Spleen (tissue), 11 donors: ENCODE measurements around the gene FTSJ1. TPM values are rescaled to one million over a fixed set of nuclear protein-coding genes. Genes with fewer than 3 reads are reported as not detected.

Source experiments
- DNase-seq: peaks from one replicate; pipeline ENCODE4 v3.0.0-alpha.2; 2020
- H3K27ac ChIP-seq, 8 donors: fragments of 200-600 bp; sonication (generic) in 7 of 8; 1 replicate in 4 of 8; 2 replicates in 4 of 8; pipeline versions ENCODE4 v1.5.0 to v1.8.0; 2016 to 2021; ENCODE audit warnings: inconsistent platforms in 4 of 8, mild to moderate bottlenecking in 4 of 8, moderate library complexity in 1 of 8
- H3K27me3 ChIP-seq, 7 donors: fragments of 200-600 bp; sonication (generic) in 6 of 7; replicated peaks in 1 of 7; 1 replicate in 4 of 7; 2 replicates in 3 of 7; pipeline versions ENCODE4 v1.5.0 to v1.8.0; 2016 to 2021; ENCODE audit warnings: inconsistent platforms in 3 of 7, mild to moderate bottlenecking in 1 of 7
- H3K36me3 ChIP-seq, 6 donors: fragments of 200-600 bp; sonication (generic) in 5 of 6; 1 replicate in 4 of 6; 2 replicates in 2 of 6; pipeline versions ENCODE4 v1.5.0 to v1.8.0; 2016 to 2021; ENCODE audit warnings: inconsistent platforms in 2 of 6
- H3K4me1 ChIP-seq, 6 donors: fragments of 200-600 bp; sonication (generic) in 5 of 6; 1 replicate in 3 of 6; 2 replicates in 3 of 6; pipeline versions ENCODE4 v1.5.0 to v1.8.0; 2016 to 2021; ENCODE audit warnings: inconsistent platforms in 3 of 6
- H3K4me3 ChIP-seq, 8 donors: fragments of 200-600 bp; sonication (generic) in 7 of 8; 1 replicate in 4 of 8; 2 replicates in 4 of 8; pipeline versions ENCODE4 v1.5.0 to v1.8.0; 2016 to 2021; ENCODE audit warnings: inconsistent platforms in 4 of 8, mild to moderate bottlenecking in 4 of 8, moderate library complexity in 2 of 8
- H3K9me3 ChIP-seq, 8 donors: fragments of 200-600 bp; sonication (generic) in 7 of 8; 1 replicate in 4 of 8; 2 replicates in 4 of 8; pipeline versions ENCODE4 v1.5.0 to v1.8.0; 2016 to 2021; ENCODE audit warnings: inconsistent platforms in 4 of 8
- POLR2A ChIP-seq, 3 donors: fragments of 450-650 bp; IDR thresholded peaks; one replicate each; pipeline ENCODE4 v1.5.1; 2017; ENCODE audit warnings: antibody characterized with exemption in 3 of 3, mild to moderate bottlenecking in 1 of 3
- POLR2AphosphoS5 ChIP-seq, 3 donors: sonication (generic); formaldehyde crosslinking; IDR thresholded peaks; one replicate each; pipeline ENCODE4 v1.5.1; 2017; ENCODE audit warnings: antibody characterized with exemption in 3 of 3
- WGBS, 5 donors: extraction: QIAGEN DNeasy Blood & Tissue Kit in 3 of 5; methylation state at CpG; one replicate each; pipeline versions ENCODE4 v1.1.5 to v1.1.7; 2013 to 2018; 5-methylcytosine and 5-hydroxymethylcytosine counted together
- intact Hi-C: fragments of 100-400 bp; cut with DNase I; formaldehyde crosslinking; loops from one replicate; pipeline ENCODE4 v1.15.0; 2023; ENCODE audit warnings: low total_unique reads
- polyA plus RNA-seq, 3 donors: library from polyadenylated mRNA; stranded (reverse); fragments of 200-250 nt; gene quantifications; one replicate each; pipeline ENCODE4 v1.2.1, GENCODE V29; 2013
- total RNA-seq, 7 donors: library from RNA; depleted of rRNA in 3 of 7; stranded (reverse); fragments of >200 nt in 3 of 7; fragmentation: NEBNext Ultra II Directional in 4 of 7; extraction: Animal tissue kit (Norgen Biotek cat#: 25700) in 4 of 7; gene quantifications; one replicate each; pipeline versions ENCODE4 v1.1.0 to v1.2.1, GENCODE V29; 2016 to 2021
- TF ChIP-seq, protein P1 (sequence below), 11 experiments: fragments of 200-600 bp in 7 of 11; fragments of 450-650 bp in 4 of 11; sonication (generic) in 4 of 11; IDR thresholded peaks in 8 of 11; conservative IDR thresholded peaks in 3 of 11; 1 replicate in 7 of 11; 2 replicates in 4 of 11; pipeline versions ENCODE4 v1.4.0 to v1.8.0; 2016 to 2021; ENCODE audit warnings: antibody characterized with exemption in 11 of 11, inconsistent platforms in 4 of 11, mild to moderate bottlenecking in 1 of 11
- donor health status: healthy with polysubstance abuse.
- donor health status: DM: no; HTN: no; CAD: no; lungs with moderate emphysema.
- donor health status: DM: no; HTN: no; CAD: no.
- donor health status: Bipolar disorder and iron deficiency.
- donor health status: healthy.
- donor health status: DM: no; HTN: no; CAD: no.
- donor health status: DM: yes; HTN: yes; CAD: no.

FTSJ1 gene
- total and polyA plus RNA-seq, 10 donors, result 27.1 to 58.6 (median 39.7) TPM

DNA sequence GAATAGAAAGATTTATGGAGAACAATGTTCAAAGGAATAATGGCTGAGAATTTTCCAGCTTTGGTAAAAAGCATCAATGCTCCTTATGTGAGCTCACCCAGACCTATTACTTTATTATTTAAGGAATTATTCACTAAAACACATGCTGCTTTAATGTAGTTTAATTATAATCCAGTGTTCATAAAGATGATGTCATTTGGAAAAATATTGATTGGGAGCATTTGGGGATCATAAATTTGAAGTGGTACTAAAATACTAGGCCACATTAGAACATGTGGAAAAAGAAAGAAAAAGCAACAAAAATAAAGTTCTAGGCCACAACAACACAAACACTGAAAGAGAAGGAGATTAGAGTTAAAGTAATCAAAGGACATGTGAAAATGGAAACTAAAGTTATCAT lies 25.9 kb upstream of the FTSJ1 start:
- intact Hi-C loops, result no loop called here
- no peaks in the 10 kb centered on the region for H3K4me1 ChIP-seq

DNA sequence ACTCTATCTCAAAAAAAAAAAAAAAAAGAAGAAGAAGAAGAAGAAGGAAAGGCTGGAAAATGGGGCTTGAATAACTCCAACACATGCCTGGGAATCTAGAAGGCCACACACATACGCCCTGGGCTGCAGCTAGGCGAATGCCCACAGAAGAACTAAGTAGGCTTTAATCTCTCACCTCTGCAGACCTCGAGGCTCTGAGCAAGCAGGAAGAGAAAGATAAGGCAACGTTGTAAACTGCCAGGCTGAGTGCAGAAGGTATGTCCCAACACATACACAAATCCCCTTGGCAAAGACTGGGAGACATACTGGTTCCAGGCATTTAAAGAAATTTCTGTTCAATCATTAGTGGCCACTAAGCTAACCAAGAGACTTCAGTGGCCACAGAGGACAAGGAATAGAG lies 24.3 kb upstream of the FTSJ1 start:
- no peak overlapping the region for H3K27ac ChIP-seq
- no peaks in the 10 kb centered on the region for H3K9me3 ChIP-seq
- DNase-seq, result no peak
- no peak for TF ChIP-seq POLR2A (IDR thresholded peaks at IDR 0.05)
- no peaks in the 10 kb centered on the region for H3K4me1 ChIP-seq
- 46 to 67% (median 54%) methylated on average over 3 to 4 of the region's 4 CpGs for WGBS, 5 donors
- H3K4me3 ChIP-seq, result no peak overlapping the region
- no peaks in the 10 kb centered on the region for H3K36me3 ChIP-seq
- intact Hi-C loops, result no loop called here
- H3K27me3 ChIP-seq, result peaks cover 0 to 4% (median 0%) of the 10 kb centered on the region in 7 donors

More for the DNA sequence above, 25.9 kb upstream of the FTSJ1 start:
- Histone ChIP-seq H3K27ac (no peak overlapping the region), H3K36me3 (no peaks in the 10 kb centered on the region), H3K4me3 (no peak overlapping the region), H3K27me3 (peaks cover 0 to 4% (median 0%) of the 10 kb centered on the region in 7 donors), H3K9me3 (no peaks in the 10 kb centered on the region)
- TF ChIP-seq POLR2A (IDR thresholded peaks at IDR 0.05) (no peak), POLR2AphosphoS5 (IDR thresholded peaks at IDR 0.05) (no peak)
- TF ChIP-seq, protein P1, sequence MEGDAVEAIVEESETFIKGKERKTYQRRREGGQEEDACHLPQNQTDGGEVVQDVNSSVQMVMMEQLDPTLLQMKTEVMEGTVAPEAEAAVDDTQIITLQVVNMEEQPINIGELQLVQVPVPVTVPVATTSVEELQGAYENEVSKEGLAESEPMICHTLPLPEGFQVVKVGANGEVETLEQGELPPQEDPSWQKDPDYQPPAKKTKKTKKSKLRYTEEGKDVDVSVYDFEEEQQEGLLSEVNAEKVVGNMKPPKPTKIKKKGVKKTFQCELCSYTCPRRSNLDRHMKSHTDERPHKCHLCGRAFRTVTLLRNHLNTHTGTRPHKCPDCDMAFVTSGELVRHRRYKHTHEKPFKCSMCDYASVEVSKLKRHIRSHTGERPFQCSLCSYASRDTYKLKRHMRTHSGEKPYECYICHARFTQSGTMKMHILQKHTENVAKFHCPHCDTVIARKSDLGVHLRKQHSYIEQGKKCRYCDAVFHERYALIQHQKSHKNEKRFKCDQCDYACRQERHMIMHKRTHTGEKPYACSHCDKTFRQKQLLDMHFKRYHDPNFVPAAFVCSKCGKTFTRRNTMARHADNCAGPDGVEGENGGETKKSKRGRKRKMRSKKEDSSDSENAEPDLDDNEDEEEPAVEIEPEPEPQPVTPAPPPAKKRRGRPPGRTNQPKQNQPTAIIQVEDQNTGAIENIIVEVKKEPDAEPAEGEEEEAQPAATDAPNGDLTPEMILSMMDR (IDR thresholded peaks at IDR 0.05 in 8 of 11, conservative IDR thresholded peaks at IDR 0.05 in 3 of 11), result no peak
- DNase-seq, result no peak

DNA sequence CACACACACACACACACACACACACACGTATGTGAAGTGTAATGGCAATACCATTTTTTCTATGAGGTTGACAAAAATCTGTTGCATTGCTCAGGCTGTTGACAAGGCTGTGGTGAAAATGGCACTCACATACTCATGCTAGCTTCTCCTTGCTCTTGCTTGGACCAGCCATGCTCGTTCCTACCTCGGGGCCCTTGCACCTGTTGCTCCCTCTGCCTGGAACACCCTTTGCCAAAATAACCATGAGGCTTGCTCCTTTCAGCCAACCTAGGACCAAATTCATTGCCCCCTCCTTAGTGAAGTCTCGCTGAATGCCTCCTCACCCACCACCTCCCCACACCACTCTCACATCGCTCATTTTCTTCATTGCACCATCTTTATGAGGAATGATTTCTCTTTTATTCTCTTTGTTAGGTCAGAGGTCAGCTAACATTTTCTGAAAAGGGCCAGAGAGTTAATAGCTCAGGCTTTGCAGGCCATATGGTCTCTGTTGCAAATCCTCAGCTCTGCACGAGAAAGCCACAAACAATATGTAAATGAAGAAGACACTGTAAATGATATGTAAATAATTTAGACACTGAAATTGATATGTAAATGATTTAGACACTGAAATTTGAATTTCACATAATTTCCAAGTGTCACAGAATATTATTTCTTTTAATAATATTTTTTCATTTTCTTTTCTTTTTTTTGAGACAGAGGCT lies 19.2 kb upstream of the FTSJ1 start:
- H3K27me3 ChIP-seq, result no peaks in the 10 kb centered on the region
- no peaks in the 10 kb centered on the region for H3K4me1 ChIP-seq
- no peak overlapping the region for H3K27ac ChIP-seq
- H3K9me3 ChIP-seq, result no peaks in the 10 kb centered on the region
- no peak overlapping the region for H3K4me3 ChIP-seq
- TF ChIP-seq, protein P1 (IDR thresholded peaks at IDR 0.05 in 8 of 11, conservative IDR thresholded peaks at IDR 0.05 in 3 of 11), result no peak
- TF ChIP-seq POLR2A (IDR thresholded peaks at IDR 0.05), result no peak
- DNase-seq, result no peak
- intact Hi-C loops, result no loop called here
- 73 to 94% (median 78%) methylated on average over 5 to 6 of the region's 6 CpGs for WGBS, 5 donors
- H3K36me3 ChIP-seq, result peaks cover 0 to 22% (median 0%) of the 10 kb centered on the region in 6 donors

- Histone ChIP-seq H3K27ac (no peak overlapping the region), H3K27me3 (no peaks in the 10 kb centered on the region), H3K4me3 (no peak overlapping the region), H3K36me3 (peaks cover 0 to 24% (median 0%) of the 10 kb centered on the region in 6 donors), H3K4me1 (no peaks in the 10 kb centered on the region), H3K9me3 (no peaks in the 10 kb centered on the region)
- 77 to 94% (median 86%) methylated on average over 2 to 6 of the region's 6 CpGs for WGBS, 5 donors
- no peak for DNase-seq
- TF ChIP-seq POLR2A (IDR thresholded peaks at IDR 0.05), result no peak
- intact Hi-C loops, result no loop called here
Measured at GRCh38 chrX:48458711-48459110, 17.3 kb upstream of the FTSJ1 start.

- H3K27ac ChIP-seq, result no peak overlapping the region
- 88 to 100% (median 94%) methylated on average over 6 of the region's 6 CpGs for WGBS, 5 donors
- H3K4me1 ChIP-seq, result no peaks in the 10 kb centered on the region
- TF ChIP-seq POLR2A (IDR thresholded peaks at IDR 0.05), result no peak
- H3K27me3 ChIP-seq, result no peaks in the 10 kb centered on the region
- intact Hi-C loops, result no loop called here
- no peak overlapping the region for H3K4me3 ChIP-seq
- H3K9me3 ChIP-seq, result no peaks in the 10 kb centered on the region
- DNase-seq, result no peak
- H3K36me3 ChIP-seq, result peaks cover 0 to 24% (median 0%) of the 10 kb centered on the region in 6 donors
Measured at GRCh38 chrX:48459483-48459882, 16.5 kb upstream of the FTSJ1 start.
